Measurements from ENCODE around the gene LPP.

The LPP gene

DNA sequence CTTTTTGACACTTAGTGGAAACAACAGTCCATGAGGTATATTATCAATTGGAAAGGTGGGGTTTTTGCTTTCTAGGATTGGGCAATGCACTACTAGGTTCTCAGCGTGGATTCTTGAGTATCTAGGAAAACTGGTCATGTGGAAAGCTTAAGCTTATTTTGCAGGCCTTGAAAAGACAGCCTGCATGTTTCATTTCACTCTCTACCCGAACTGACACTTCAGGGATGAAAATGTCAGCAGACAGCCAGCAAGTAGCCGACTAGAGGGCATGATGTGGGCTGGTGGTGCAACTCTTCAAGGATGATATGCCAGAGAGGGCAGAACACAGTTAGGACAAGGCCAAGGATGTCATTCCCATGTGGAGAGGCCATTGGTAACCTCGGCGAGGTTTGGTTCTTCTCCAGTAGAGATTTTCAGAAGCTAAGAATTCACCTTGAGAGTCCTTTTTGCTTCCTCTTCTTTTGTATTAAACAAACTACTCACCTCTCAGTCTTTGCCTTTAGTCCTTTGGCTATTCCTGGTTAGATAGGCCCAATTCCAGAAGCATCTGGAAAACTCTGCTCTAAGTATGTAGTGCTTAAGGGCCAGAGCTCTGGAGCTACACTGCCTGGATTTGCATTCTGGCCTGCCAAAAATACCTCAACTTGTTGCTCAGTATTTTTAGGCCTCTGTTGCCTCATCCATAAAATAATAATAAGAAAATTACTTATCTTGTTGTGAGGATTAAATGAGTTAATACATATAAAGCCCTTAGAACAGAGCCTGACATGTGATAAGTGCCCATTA is 17.9 kb downstream of the LPP start:
- peaks cover 36% of the 10 kb centered on the region for H3K4me1 Mint-ChIP-seq

DNA sequence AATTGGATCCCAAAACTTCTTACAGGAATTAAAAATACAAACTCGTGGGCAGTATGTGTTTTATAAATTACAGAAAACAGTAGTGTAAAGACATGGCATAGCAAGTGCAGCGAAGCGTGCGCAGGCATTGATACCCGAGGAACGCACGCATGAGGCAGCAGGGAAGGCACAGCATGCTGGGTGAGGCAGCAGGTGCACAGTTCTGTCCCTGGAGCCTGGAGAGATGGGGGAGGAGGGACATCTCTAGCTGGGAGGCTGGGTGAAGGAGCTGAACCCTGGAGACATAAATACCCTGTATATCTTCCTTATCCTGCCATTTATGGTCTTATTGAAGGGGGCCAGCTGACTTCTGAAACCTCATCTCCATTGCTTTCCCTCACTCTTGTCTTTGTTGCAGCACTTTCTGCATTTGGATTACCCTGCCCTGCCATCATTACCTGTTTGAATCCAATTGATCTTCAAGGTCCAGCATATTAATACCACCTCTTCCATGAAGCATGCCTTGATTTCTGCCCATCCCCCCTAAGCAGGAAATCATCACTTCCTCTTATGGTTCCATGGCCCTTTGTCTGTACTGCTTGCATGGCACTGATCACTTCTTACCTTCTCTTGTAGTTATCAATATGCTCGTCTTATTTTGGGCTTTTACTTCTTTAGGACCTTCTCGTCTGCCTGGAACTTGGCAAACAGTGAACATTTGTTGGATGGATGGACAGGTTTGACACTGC is 20.5 kb downstream of the LPP start:
- peaks cover 0 to 5% of the 10 kb centered on the region in 2 donors for H3K9me3 Mint-ChIP-seq
- no peak overlapping the region for H3K27ac Mint-ChIP-seq
- peaks cover 56% of the 10 kb centered on the region for H3K4me1 Mint-ChIP-seq
- no peak overlapping the region for H3K4me3 Mint-ChIP-seq
- H3K27me3 Mint-ChIP-seq: no peaks in the 10 kb centered on the region
- no peak for ATAC-seq
- DNase-seq: no peak

More for the DNA sequence above, 17.9 kb downstream of the LPP start:
- peaks cover 0 to 3% of the 10 kb centered on the region in 2 donors for H3K9me3 Mint-ChIP-seq
- no peak overlapping the region for H3K4me3 Mint-ChIP-seq
- ATAC-seq (no peak), DNase-seq (no peak)
- H3K27me3 Mint-ChIP-seq: no peaks in the 10 kb centered on the region
- H3K27ac Mint-ChIP-seq: no peak overlapping the region

DNA sequence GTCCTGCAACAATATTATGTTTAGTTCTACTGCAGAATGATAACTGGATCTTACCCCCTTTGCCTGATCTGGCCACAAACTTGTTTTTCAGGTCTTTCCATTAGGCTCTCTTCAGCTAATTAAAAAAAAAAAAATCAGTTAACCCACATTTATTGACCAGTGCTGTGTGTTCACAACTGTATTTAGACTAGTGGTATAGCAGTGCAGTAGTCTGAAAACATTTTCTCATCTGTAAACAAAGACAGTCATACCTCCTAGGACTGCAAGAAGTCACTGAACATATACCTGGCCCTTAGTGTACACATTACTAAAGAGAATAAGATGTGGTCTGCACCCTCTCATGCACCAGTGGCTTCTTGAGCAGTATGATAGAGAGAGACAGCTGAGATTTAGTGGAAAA is 22.5 kb downstream of the LPP start:
- H3K27ac Mint-ChIP-seq: no peak overlapping the region
- no peak overlapping the region for H3K4me3 Mint-ChIP-seq
- no peaks in the 10 kb centered on the region for H3K27me3 Mint-ChIP-seq
- no peak for ATAC-seq
- H3K9me3 Mint-ChIP-seq: peaks cover 0 to 5% of the 10 kb centered on the region in 2 donors
- DNase-seq: no peak
- H3K4me1 Mint-ChIP-seq: peaks cover 38% of the 10 kb centered on the region

DNA sequence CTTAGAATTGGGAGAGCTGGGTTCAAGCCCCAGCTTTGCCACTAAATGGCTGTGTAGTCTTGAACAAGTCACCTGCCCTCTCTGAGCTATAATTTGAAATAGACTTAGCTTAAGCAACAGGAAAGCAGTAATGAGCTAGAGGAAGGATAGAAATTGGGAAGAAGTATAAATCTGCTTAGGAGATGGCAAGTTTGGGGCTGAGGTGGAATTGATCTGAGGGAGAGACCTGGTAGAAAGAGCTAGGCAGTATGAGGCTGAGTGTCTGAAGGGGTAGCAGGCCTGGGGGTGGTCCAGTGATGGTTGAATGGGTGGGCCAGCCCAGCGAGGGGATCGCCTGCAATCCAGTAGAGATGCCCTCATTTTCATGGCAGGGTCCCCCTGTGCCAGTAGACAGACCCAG is 22.9 kb downstream of the LPP start:
- ATAC-seq (no peak), DNase-seq (no peak)
- Mint-ChIP-seq H3K27ac (no peak overlapping the region), H3K4me3 (no peak overlapping the region), H3K9me3 (peaks cover 0 to 5% of the 10 kb centered on the region in 2 donors), H3K4me1 (peaks cover 37% of the 10 kb centered on the region), H3K27me3 (no peaks in the 10 kb centered on the region)

DNA sequence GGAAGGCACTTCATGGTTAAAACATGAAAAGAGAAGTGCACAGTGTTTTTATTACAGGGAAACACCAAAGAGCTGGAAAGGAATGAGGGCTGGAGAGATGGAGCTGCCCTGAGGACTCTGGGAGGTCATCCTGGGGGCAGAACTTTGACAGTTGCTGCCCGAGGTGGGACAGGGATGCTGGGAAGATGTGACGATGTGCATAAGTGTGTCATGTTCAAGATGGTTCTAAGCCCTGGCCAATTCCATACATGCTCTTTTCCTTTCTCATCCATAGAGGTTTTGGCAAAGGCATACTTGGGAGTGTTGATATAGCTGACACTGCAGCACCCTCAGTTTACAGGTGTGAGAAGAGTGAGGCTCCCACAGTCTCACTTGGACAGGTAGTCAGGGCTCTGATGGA is 23.8 kb downstream of the LPP start:
- H3K4me1 Mint-ChIP-seq: peaks cover 37% of the 10 kb centered on the region
- no peak for ATAC-seq
- H3K27ac Mint-ChIP-seq: no peak overlapping the region

DNA sequence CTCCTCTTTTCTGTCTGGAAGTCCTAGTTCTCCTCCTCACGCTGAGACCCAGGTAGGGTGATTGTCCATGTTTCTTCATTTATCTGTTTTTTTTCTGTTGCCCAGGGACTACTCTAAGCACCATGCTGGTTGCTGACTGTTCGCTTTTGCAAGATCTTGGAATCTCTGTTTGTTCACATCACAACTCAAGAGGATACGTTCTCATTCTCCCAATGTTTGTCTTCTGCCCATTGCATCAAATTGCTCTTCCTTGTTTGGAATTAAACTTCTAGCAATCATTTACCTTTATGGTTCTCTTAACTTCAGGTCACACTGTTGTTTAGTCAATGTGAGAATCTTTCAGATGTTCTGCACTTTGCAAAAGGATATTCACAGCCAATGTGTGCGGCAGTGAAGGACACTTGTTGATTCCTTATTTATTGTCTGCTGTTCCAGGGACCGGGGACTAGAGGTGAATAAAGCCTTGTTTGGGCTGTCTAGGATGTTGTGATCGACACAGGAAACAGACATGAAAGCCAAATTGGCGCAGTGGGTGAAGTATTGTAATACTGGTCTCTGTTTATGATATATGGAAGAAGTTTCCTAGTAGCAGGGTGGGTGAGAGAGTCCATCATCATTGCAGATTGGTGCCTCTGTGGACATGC is 24.5 kb downstream of the LPP start:
- H3K27me3 Mint-ChIP-seq: no peaks in the 10 kb centered on the region
- no peak overlapping the region for H3K4me3 Mint-ChIP-seq
- peak overlapping the region in 1 of 2 donors; percentile 43 for H3K27ac Mint-ChIP-seq
- no peak for DNase-seq
- ATAC-seq: peak; percentile 71
- H3K4me1 Mint-ChIP-seq: peaks cover 37% of the 10 kb centered on the region
- peaks cover 0 to 5% of the 10 kb centered on the region in 2 donors for H3K9me3 Mint-ChIP-seq

More for the DNA sequence above, 23.8 kb downstream of the LPP start:
- no peak overlapping the region for H3K4me3 Mint-ChIP-seq
- H3K9me3 Mint-ChIP-seq: peaks cover 0 to 5% of the 10 kb centered on the region in 2 donors
- DNase-seq: no peak
- H3K27me3 Mint-ChIP-seq: no peaks in the 10 kb centered on the region

DNA sequence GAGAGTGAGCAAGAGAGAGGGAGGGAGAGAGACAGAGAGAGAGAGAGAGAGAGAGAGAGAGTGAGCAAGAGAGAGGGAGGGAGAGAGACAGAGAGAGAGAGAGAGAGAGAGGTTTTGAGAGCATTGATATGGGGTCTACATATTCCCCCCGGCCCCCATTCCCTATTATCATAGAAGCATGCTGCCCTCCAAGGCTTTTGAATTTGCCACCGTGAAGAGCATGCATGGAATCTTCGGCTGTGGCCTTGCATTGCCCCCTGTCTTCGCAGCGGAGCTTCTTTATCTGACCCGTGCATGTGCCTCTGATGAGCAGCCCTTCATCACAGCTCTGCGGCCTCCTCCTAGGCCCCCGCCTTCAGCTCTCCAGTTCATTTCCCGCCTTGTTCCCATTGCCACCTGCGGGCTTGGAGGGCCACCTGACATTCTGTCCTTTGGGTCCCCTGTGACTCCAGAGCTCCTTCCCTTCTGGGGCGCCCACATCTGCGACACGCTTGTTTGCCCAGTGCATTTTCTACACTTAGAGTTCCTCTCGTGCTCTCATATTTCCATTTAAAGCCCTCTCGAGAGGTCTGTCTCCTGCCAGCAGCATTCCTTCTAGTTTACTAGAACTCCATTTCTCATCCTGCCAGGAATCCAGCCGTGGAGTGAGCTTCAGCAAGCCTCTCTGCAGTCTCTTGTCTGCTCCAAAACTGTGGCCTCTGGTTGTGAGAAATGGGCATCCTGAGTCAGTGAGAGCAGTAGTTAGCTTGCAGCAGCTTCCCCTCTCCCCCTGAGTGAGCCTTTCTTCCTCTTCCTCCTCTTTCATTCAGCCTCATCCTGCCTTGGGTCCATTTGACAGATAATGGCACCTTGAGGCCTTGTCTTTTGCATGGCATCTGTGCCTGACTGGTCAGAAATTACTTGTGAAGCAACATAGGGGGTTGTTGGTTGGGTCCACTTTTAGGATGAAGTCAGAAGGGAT is 25.3 kb downstream of the LPP start:
- H3K9me3 Mint-ChIP-seq: peaks cover 0 to 5% of the 10 kb centered on the region in 2 donors
- peaks cover 36% of the 10 kb centered on the region for H3K4me1 Mint-ChIP-seq
- H3K27ac Mint-ChIP-seq: peak overlapping the region in 1 of 2 donors; percentile 43
- ATAC-seq: no peak
- DNase-seq: no peak
- H3K4me3 Mint-ChIP-seq: no peak overlapping the region
- no peaks in the 10 kb centered on the region for H3K27me3 Mint-ChIP-seq

DNA sequence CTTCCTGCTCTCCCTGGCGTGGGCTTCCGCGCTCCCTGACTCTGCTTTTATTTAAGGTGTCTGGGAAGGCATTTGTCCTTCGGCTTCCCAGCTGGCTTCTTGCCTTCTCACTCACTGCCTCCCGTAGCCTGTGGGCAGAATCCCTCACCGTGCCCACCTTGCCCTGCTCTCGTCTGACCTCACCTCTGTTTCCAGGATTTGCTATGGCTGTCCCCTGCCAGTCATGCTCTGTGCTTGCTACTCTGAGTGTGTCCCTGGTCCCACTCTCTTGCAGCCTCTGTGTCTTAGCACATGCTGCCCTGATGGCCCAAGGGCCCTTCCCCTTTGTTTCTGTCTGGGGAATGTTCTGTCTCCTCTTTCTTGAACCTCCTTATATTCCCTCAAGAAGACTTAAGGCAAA is 26.2 kb downstream of the LPP start:
- H3K27me3 Mint-ChIP-seq: no peaks in the 10 kb centered on the region

DNA sequence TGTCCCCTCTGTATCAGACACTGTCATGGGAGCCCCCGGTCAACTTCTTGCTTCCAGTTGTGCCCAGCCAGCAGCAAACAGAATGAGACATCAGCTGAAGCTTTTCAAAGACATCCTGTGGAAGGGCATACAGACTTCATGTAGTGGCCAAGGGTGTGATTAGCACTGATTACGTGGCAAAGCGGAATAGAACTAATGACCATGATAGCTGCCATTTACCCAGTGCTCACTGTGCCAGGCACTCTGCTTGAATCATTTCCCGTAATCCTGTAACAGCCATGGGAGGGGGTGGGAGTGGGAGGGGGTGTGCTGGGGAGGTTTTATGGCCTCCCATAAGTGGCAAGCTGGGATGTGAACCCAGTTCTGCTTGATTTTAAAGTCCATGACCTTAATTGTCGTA is 29.5 kb downstream of the LPP start:
- Mint-ChIP-seq H3K9me3 (no peaks in the 10 kb centered on the region), H3K27me3 (no peaks in the 10 kb centered on the region), H3K4me1 (peaks cover 45% of the 10 kb centered on the region), H3K27ac (no peak overlapping the region), H3K4me3 (no peak overlapping the region)
- DNase-seq: no peak
- no peak for ATAC-seq

More for the DNA sequence above, 26.2 kb downstream of the LPP start:
- no peak overlapping the region for H3K27ac Mint-ChIP-seq
- ATAC-seq (no peak), DNase-seq (no peak)
- H3K9me3 Mint-ChIP-seq: peaks cover 0 to 5% of the 10 kb centered on the region in 2 donors
- peaks cover 37% of the 10 kb centered on the region for H3K4me1 Mint-ChIP-seq
- H3K4me3 Mint-ChIP-seq: no peak overlapping the region

DNA sequence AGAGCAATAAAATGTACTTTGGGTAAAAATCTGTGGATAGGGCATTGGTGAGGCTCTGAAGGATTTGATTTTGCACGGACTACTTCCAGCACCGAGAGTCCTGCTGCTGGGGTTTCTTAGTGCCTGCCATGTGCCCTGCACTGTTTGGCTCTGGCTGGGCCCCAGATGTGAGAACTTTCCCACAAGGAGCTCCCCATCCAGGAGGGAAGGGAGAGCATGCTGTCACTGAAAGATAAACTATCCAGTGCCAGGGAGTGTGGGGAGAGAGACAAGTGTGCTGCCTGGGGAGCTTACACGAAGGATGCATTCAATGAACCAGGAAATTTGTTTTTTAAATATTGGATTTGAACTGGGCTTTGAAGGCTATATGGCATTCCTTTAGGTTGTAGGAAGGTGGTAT is 30.2 kb downstream of the LPP start:
- DNase-seq (no peak), ATAC-seq (no peak)
- H3K9me3 Mint-ChIP-seq: no peaks in the 10 kb centered on the region
- no peaks in the 10 kb centered on the region for H3K27me3 Mint-ChIP-seq
- peaks cover 41% of the 10 kb centered on the region for H3K4me1 Mint-ChIP-seq
- no peak overlapping the region for H3K4me3 Mint-ChIP-seq
- no peak overlapping the region for H3K27ac Mint-ChIP-seq

DNA sequence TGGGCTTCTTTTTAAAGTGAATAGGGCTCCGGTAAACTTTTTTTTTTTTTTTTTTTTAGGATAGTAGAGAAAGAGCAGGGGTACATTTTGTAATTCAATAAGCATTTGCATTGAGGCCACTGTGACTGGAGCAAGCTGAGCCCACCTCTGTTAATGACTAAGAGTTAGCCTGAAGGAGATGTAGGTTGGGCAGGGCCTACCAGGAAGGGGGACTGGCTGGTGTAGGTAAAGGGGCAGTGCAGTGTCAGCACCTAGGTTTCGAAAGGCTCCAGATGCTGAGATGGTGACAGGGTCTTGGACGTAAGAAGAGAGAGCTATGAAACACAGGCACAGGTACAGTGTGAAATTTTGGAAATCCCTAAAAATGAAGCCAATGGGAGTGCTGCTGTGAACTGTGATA is 30.7 kb downstream of the LPP start:
- no peak overlapping the region for H3K27ac Mint-ChIP-seq
- H3K27me3 Mint-ChIP-seq: no peaks in the 10 kb centered on the region
- no peaks in the 10 kb centered on the region for H3K9me3 Mint-ChIP-seq
- peaks cover 41% of the 10 kb centered on the region for H3K4me1 Mint-ChIP-seq
- H3K4me3 Mint-ChIP-seq: no peak overlapping the region
- DNase-seq (no peak), ATAC-seq (no peak)

DNA sequence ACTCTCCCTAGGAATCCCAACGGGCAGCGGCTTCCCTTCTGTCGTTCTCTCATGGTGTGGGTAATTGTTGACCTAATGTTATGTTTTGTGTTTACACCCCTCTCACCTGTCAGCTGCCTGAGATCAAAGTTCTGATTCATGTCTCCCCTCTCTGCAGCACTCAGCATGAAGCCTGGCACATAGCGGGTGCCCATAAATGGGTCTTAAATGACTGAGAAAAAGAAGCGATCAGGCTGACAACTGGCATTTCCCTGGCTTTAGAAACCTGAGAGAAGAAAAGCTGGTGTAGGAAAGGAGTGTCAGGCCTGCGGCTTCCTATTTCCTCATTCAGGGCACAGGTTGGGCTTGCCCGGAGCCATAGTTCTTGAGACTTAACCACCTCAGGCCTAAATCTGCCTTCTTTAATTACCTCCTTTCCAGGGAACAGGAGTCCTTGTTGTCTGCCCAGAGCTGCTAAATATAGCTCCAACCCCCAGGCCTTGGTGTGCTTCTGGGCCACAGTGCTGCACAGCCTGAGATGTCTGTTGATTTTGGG is 31.8 kb downstream of the LPP start:
- ATAC-seq (peak; percentile 54), DNase-seq (peak in 1 of 2 donors; percentile 18)
- no peaks in the 10 kb centered on the region for H3K9me3 Mint-ChIP-seq
- peaks cover 49% of the 10 kb centered on the region for H3K4me1 Mint-ChIP-seq
- peak overlapping the region in 1 of 2 donors; percentile 79 for H3K27ac Mint-ChIP-seq
- H3K27me3 Mint-ChIP-seq: no peaks in the 10 kb centered on the region
- peak overlapping the region in 1 of 2 donors; percentile 50 for H3K4me3 Mint-ChIP-seq

DNA sequence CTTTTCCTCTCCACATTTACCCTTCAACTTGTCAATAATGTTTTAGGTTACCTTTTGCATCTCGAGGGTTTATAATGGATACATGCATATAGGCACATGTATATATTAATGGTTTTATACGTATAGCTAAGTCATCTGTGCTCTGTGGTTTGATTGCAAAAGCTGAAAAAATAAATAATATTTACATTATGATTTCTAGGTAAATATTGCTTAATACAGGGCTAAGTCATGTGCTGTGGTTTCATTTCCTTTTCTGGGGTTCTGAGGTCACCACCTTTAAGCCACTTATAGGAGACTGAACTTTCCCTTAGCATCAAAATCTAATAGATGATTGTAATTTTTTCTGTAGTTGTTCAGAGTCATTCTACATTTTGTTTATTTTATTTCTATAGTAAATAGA is 33.1 kb downstream of the LPP start:
- H3K4me3 Mint-ChIP-seq: no peak overlapping the region
- DNase-seq: no peak
- ATAC-seq: no peak
- no peaks in the 10 kb centered on the region for H3K27me3 Mint-ChIP-seq
- peaks cover 60% of the 10 kb centered on the region for H3K4me1 Mint-ChIP-seq
- H3K27ac Mint-ChIP-seq: no peak overlapping the region
- no peaks in the 10 kb centered on the region for H3K9me3 Mint-ChIP-seq

DNA sequence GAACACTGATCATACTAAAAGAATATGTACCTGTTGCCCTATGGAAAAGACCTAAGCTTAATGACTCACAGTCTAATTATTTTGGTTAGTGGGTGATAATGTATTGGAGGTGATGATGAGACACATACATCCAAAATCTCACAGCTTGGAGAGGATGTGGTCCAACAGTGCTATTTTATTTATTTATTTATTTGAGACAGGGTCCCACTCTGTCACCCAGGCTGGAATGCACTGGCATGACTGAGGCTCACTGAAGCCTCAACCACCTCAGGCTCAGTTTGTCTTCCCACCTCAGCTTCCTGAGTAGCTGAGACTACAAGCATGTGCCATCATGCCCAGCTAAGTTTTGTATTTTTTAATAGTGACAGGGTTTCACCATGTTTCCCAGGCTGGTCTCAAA is 35.0 kb downstream of the LPP start:
- DNase-seq (no peak), ATAC-seq (peak; percentile 61)
- peaks cover 60% of the 10 kb centered on the region for H3K4me1 Mint-ChIP-seq
- no peak overlapping the region for H3K27ac Mint-ChIP-seq
- no peaks in the 10 kb centered on the region for H3K27me3 Mint-ChIP-seq
- no peaks in the 10 kb centered on the region for H3K9me3 Mint-ChIP-seq
- H3K4me3 Mint-ChIP-seq: peak overlapping the region; percentile 13 to 39

DNA sequence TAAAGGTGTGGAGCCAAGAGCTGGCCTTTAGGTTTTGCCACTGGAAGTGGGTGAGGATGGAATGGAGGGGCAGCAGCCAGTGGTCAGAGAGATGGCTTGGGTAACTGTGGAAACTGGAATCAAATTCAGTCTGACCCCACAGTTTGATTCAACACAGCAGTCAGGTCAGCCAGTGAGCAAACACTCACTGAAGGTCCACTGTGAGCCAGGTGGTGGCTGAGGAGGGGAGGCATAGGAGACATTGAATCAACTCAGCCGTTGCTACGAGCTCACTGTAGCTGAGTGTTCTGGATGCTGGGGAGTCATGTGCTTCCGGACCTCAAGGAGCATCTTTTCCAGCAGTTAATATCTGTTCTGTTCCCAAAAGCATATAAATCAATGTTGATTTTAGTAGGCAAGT is 37.5 kb downstream of the LPP start:
- no peak for ATAC-seq
- no peak for DNase-seq
- Mint-ChIP-seq H3K4me3 (no peak overlapping the region), H3K9me3 (no peaks in the 10 kb centered on the region), H3K27me3 (no peaks in the 10 kb centered on the region), H3K4me1 (peaks cover 43% of the 10 kb centered on the region), H3K27ac (no peak overlapping the region)
